Upper lobe of left lung (tissue), 4 donors: ENCODE measurements around the gene ATP6V0A1.

Source experiments
- CTCF ChIP-seq, 6 experiments: fragments of 450-650 bp in 4 of 6; fragments of 200-600 bp in 2 of 6; sonication (generic) in 2 of 6; IDR thresholded peaks; one replicate each; pipeline ENCODE4 v1.5.1; 2016 to 2019; ENCODE audit warnings: antibody characterized with exemption in 6 of 6
- POLR2A ChIP-seq, 4 donors: fragments of 450-650 bp; IDR thresholded peaks; one replicate each; pipeline ENCODE4 v1.5.1; 2016 to 2017; ENCODE audit warnings: antibody characterized with exemption in 4 of 4, mild to moderate bottlenecking in 2 of 4
- POLR2AphosphoS5 ChIP-seq, 2 donors: sonication (generic); formaldehyde crosslinking; IDR thresholded peaks; one replicate each; pipeline ENCODE4 v1.5.1; 2017; ENCODE audit warnings: antibody characterized with exemption in 2 of 2

- no peak for TF ChIP-seq POLR2AphosphoS5 (IDR thresholded peaks at IDR 0.05)
- no peak for TF ChIP-seq CTCF (IDR thresholded peaks at IDR 0.05)
- no peak for TF ChIP-seq POLR2A (IDR thresholded peaks at IDR 0.05)
Measured at GRCh38 chr17:42522798-42523278, 64.2 kb downstream of the ATP6V0A1 start.
